22Rv1 (cell line): ENCODE data around the gene NUAK1.

ENCODE experiments used
- CTCF ChIP-seq: fragments of 450-650 bp; IDR thresholded peaks from 2 replicates; pipeline ENCODE4 v1.5.1; 2017; ENCODE audit warnings: mild to moderate bottlenecking
- ZFX ChIP-seq: fragments of 450-650 bp; IDR thresholded peaks from 2 replicates; pipeline ENCODE4 v1.6.1; 2017; ENCODE audit warnings: antibody characterized with exemption, borderline replicate concordance

- TF ChIP-seq CTCF: no peak
- no peak for TF ChIP-seq ZFX
Measured at GRCh38 chr12:106147956-106148355, 9.2 kb upstream of the NUAK1 start.
